Activated naive CD4-positive, alpha-beta T cell treated with anti-CD3 and anti-CD28 coated beads, Interleukin-2, amount 50 U/mL, for 72 hours (primary cell): ENCODE measurements around the gene SCRN2. TPM values are rescaled to one million over a fixed set of nuclear protein-coding genes. Genes with fewer than 3 reads are reported as not detected.

Source experiments
- ATAC-seq, 2 donors: fragments of 150-1000 bp; cut with Tn5 transposase; 2 replicates each; pipeline ENCODE4 v1.10.0; 2021; ENCODE audit warnings: mild to moderate bottlenecking in 2 of 2, moderate library complexity in 2 of 2
- DNase-seq, 2 donors: peaks; one replicate each; pipeline ENCODE4 v3.0.0; 2021 to 2022; ENCODE audit warnings: low spot score in 2 of 2
- H3K27ac Mint-ChIP-seq, 2 donors: one replicate each; pipeline ENCODE4 v1.8.0; 2022; ENCODE audit warnings: mild to moderate bottlenecking in 2 of 2, mixed read lengths in 2 of 2
- H3K36me3 Mint-ChIP-seq, 2 donors: one replicate each; pipeline ENCODE4 v1.8.0; 2022; ENCODE audit warnings: mixed read lengths in 2 of 2
- H3K9me3 Mint-ChIP-seq, 2 donors: one replicate each; pipeline ENCODE4 v1.8.0; 2022; ENCODE audit warnings: mixed read lengths in 2 of 2
- total RNA-seq, 2 donors: library from RNA; stranded (reverse); gene quantifications; one replicate each; pipeline ENCODE4 v1.2.3, GENCODE V29; 2022

SCRN2 gene
- total RNA-seq, result 10 to 100 TPM; 30.9 to 34.8 TPM

- no peaks in the 10 kb centered on the region for H3K9me3 Mint-ChIP-seq
- H3K27ac Mint-ChIP-seq, result peak within 1 kb of the TSS; percentile 90 to 95
- DNase-seq (peak; percentile 95 to 98), ATAC-seq (peak; percentile 90 to 93)
- peaks cover 6 to 8% of the 10 kb centered on the region in 2 donors for H3K36me3 Mint-ChIP-seq
Observed at GRCh38 chr17:47840742-47841487, at the start of gene SCRN2. Gene SCRN2 (minus strand): TSS chr17:47841273. CDS start chr17:47840843, 430 bp downstream.

DNA sequence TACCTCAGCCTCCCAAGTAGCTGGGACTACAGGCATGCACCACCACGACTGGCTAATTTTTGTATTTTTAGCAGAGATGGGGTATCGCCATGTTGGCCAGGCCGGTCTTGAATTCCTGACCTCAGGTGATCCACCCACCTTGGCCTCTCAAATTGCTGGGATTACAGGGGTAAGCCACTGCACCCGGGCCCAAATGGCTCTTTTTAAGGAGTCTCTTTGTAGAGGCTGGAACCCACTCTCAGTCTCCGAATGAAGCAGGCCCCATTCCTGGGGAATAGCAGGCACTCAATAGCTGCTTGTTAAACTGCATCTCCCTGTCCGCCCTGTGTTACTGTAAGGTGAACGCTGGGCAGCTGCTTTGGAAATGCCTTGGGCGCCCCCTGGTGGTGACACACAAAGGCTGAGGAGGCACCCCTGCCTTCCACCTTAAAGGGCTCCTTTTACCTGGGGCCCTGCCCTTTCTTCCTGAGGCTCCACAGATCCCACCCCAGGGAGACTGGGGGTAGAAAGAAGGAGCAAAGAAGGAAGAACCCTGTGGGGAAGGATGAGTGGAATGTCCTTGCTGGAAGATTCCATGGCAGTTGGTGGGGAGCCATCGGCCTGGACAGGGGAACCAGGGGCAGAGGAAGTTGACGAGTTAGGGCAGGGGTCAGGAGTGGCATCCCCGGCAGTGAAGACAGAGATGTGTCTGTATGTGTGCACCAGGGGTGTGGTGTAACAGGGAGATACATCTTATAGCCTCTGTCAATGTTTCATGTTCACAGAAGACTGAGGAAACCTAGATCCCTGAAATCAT, 48.9 kb upstream of the SCRN2 start:
- peak; percentile 87 to 94 for DNase-seq
- Mint-ChIP-seq H3K36me3 (no peaks in the 10 kb centered on the region), H3K9me3 (no peaks in the 10 kb centered on the region), H3K27ac (peak overlapping the region in 1 of 2 donors; percentile 77)
- peak; percentile 98 to 100 for ATAC-seq

- H3K27ac Mint-ChIP-seq, result peak overlapping the region in 1 of 2 donors; percentile 48
- no peak for ATAC-seq
- H3K9me3 Mint-ChIP-seq, result no peaks in the 10 kb centered on the region
- DNase-seq, result no peak
- no peaks in the 10 kb centered on the region for H3K36me3 Mint-ChIP-seq
Observed at GRCh38 chr17:47888293-47888692, 47.2 kb upstream of the SCRN2 start.

- Mint-ChIP-seq H3K9me3 (no peaks in the 10 kb centered on the region), H3K27ac (peak overlapping the region in 1 of 2 donors; percentile 59), H3K36me3 (no peaks in the 10 kb centered on the region)
- ATAC-seq (no peak), DNase-seq (no peak)
Observed at GRCh38 chr17:47884905-47885730, 44.0 kb upstream of the SCRN2 start.

- ATAC-seq, result no peak
- Mint-ChIP-seq H3K36me3 (no peaks in the 10 kb centered on the region), H3K27ac (no peak overlapping the region), H3K9me3 (no peaks in the 10 kb centered on the region)
- DNase-seq, result no peak
Observed at GRCh38 chr17:47884427-47884740, 43.3 kb upstream of the SCRN2 start.

- Mint-ChIP-seq H3K9me3 (no peaks in the 10 kb centered on the region), H3K36me3 (no peaks in the 10 kb centered on the region), H3K27ac (no peak overlapping the region)
- DNase-seq (no peak), ATAC-seq (no peak)
Observed at GRCh38 chr17:47883589-47884426, 42.7 kb upstream of the SCRN2 start.

DNA sequence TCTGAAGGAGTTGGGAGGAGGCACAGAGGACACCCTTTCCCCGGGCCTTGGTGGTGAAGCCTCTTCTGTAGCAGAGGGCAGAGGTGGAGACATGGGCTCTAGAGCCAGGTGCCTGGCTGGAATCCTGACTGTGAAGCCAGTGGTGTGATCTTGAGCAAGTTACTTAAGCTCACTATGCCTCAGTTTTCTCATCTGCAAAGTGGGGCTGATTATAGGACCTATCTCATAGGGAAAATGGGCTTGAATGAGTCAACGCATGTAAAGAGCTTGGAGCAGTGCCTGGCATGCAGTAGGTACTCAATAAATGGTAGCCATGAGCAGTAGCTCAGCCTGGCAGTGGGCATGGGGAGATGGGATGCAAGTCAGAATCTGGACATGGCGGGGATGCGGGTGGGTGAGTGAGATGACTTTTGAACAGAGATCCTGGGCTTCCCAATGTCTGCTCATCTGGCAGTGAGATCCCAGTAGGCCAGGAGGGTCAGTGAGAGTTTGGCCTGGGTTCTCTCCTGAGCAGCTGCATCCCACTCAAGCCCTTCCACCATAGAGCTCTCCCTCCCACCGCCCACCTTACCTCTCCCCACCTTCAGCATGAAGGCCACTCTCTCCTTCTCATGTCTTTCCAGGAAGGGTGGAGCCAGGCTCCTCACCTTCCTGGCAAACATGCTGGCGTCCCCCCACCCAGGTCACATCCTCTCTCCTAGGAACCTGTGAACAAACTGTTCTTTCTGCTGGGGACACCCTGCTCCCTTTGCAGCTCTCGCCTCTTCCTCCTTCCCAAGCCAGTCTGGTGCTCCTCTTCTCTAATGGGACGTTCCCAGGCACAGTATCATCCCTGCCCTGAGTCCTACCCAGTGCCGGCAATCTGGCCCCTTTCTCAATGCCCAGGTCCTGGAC, 41.9 kb upstream of the SCRN2 start:
- H3K9me3 Mint-ChIP-seq, result no peaks in the 10 kb centered on the region
- ATAC-seq (no peak), DNase-seq (no peak)
- H3K27ac Mint-ChIP-seq, result no peak overlapping the region
- no peaks in the 10 kb centered on the region for H3K36me3 Mint-ChIP-seq

DNA sequence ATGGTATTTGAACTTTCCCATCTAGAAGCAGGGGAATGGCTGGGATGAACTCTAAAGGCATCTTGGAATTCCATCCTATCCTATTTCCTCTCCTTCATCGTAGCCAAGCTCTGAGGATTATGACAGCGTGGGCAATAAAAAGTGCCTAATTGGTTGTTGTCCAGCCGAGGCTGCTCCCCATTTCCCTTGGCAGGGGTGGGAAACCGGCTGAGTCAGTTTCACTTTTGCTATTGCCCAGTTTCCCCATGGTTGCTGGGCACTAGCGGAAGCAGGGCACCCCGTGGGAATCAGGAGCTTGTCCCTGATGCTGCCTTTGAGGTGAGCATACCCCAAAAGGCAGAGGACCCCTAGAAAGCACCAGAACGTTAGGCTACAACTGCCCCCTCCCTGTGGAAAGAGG, 41.2 kb upstream of the SCRN2 start:
- Mint-ChIP-seq H3K27ac (no peak overlapping the region), H3K9me3 (no peaks in the 10 kb centered on the region), H3K36me3 (no peaks in the 10 kb centered on the region)
- DNase-seq (no peak), ATAC-seq (no peak)

GRCh38 chr17:47879776-47880454, 38.8 kb upstream of the SCRN2 start:
- DNase-seq (no peak), ATAC-seq (no peak)
- Mint-ChIP-seq H3K27ac (no peak overlapping the region), H3K36me3 (no peaks in the 10 kb centered on the region), H3K9me3 (no peaks in the 10 kb centered on the region)

DNA sequence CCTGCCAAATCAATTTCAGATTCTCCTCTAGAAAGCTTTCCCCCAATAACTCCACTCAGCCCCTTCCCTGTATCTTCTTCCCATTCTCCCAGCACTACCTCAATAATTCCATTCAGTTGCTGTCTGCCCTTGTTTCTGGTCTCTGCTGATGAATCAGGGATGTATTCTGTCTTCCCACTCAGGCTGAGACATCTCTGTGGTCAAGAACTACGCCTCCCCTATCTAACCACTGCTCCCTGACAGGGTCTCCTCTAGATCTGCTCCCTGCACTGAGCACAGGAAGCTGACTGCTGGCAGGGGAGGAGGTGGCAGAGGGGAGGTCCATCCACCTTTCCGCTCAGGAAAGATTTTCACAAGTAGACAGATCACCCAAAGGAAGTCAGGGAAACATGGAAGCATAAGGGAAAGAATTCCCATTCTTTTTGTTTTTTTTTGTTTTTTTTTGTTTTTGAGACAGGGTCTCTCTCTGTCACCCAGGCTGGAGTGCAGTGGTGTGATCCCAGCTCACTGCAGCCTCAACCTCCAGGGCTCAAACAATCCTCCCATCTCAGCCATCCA, 38.0 kb upstream of the SCRN2 start:
- DNase-seq, result no peak
- ATAC-seq, result peak; percentile 63 to 69
- Mint-ChIP-seq H3K27ac (no peak overlapping the region), H3K9me3 (no peaks in the 10 kb centered on the region), H3K36me3 (no peaks in the 10 kb centered on the region)

DNA sequence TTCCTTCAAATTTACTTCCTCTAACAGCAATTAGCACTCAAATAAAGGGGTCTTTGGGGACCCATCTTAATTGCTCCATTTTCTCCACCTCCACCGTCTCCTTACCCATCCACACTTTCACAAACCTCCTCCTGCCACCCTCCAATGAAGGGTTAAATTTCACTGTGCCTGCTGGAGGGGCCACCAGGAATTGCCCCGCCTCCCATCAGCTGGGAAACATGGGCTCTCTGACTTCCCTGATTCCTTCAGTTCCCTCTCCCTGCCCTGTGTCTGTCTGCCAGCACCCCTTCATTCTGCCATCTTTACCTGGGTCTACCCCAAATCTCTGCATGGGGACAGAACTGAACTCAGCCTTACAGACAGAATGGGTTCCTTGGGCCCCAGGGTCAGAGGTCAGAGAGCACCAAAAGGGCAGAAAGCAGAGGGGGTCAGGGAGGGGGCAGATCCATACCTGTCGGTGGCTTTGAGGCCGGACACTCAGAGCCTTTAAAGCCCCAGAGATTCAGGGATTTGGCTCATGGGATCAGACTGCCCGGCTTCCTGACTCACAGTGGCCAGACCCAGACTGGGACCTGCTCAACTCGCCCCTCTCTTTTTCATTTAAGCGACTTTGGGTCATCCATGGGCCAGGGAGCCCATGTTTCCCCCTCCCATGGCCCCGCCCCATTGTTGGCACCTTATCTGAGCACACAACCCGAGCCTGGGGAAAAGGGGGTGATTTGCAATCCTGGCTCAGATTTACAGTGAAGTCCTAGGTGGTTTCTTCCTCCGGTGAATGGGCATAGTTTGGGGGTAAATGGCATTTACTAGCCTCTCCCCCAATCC, 37.3 kb upstream of the SCRN2 start:
- H3K27ac Mint-ChIP-seq, result peak overlapping the region in 1 of 2 donors; percentile 12
- H3K9me3 Mint-ChIP-seq, result no peaks in the 10 kb centered on the region
- DNase-seq, result no peak
- ATAC-seq, result no peak
- no peaks in the 10 kb centered on the region for H3K36me3 Mint-ChIP-seq

GRCh38 chr17:47877368-47878034, 36.4 kb upstream of the SCRN2 start:
- no peak for ATAC-seq
- H3K9me3 Mint-ChIP-seq, result no peaks in the 10 kb centered on the region
- H3K27ac Mint-ChIP-seq, result no peak overlapping the region
- no peaks in the 10 kb centered on the region for H3K36me3 Mint-ChIP-seq
- no peak for DNase-seq
